Head of caudate nucleus (tissue), 42 donors: ENCODE data around the gene KIAA1958.

Source experiments
- DNase-seq, 42 donors: peaks; one replicate each; pipeline versions ENCODE4 v3.0.0 to v3.0.0-alpha.2; 2020 to 2021; ENCODE audit warnings: mixed read lengths in 7 of 42
- intact Hi-C: fragments of 100-400 bp; cut with DNase I; formaldehyde crosslinking; loops from one replicate; pipeline ENCODE4 v1.15.0; 2022

KIAA1958 gene

DNA sequence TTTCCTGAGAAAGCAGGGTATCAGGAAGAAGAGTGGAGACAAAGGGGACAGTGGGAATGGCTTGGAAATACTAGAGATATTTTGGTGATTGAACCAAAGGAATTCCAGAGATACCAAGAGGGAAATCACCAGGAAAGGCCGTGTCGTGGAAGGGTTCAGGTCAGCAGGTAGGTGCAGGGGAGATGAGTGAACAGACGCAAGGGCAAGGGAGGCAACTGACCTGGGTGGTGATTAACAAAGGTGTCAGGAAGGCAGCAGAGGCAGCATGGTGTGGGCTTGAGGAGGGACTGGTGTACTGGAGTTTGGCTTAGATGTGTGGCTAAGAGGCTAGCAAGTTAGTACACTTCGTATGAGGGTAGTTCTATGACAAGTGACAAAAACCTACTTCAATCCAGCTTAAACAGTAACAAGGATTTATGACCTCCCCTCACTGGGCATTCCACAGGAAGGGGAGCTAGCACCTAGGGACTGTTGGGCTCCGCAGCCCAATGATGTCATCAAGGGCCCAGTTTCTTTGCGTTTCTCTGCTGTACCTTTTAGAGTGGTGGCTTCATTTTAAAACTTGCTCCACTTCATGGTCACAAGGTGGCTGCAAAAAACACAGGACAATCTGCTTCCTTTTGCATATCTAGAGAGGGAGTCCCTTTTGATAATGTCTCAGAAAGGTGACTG is 194.2 kb downstream of the KIAA1958 start:
- intact Hi-C loops = no loop called here

DNA sequence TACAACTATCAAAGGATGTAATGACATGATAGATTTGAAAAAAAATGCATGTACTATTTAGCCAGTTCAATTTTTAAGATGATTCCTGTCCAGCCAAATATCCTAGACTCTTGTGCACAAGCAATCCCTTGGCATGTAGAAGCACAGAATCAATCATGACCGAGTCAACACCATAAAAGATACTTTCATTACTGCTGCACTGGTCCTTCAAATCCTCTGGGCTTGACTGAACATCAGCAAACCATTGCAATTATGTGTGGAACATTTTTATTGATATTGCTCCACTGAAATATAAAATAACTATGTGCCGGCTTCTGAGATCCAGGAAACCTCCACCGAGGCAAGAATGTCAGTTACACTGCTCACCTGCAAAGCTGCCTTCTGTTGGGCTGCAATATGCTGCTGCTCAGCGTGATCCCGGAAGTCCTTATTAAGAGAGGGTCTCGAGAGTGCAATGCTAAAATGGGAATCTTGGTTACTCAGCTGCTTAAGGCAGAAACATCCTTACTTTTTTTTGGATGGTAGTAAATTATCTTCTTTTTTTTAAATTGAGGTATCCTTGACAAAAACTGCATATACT is 202.6 kb downstream of the KIAA1958 start:
- intact Hi-C loops = no loop called here
- DNase-seq = no peak

More for the DNA sequence above, 194.2 kb downstream of the KIAA1958 start:
- DNase-seq = no peak

DNA sequence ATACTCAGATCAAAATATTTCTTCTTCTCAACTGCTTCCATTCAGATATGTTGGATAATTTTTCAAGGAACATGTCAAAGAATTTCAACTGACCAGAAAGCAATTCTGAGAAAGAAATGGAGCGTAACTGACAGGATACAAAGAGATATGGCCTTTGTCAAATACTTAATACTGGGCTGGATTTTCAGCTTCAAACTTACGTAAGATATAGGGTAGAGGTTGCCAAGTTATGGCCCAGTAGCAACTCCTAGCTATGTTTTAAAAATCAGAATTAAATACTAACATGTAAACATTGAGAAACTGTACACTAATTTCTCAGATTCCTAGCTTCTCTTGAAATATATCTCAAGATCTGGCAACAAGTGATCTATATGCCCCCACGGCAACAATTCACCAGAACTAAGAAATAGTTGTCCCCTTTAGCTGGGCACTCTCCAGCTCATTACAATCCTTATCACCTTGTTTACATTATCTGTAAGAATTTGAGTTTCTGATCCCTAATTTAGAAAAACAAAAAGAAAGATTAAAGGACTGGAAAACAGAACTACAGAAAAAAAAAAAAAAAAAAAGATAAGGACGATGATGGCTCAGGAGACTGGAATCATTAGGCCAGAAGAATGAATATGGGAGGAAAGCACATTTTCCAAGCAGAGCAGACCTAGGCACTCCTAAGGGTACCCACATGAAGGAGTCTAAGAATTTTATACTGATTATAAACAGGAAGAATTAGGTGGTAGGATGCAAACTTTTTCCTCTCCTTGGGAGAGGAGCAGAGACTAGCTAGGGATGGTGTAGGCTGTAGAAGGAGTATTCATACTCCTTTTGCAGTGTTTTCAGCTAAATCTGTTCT is 208.3 kb downstream of the KIAA1958 start:
- intact Hi-C loops = no loop called here
- DNase-seq = no peak

DNA sequence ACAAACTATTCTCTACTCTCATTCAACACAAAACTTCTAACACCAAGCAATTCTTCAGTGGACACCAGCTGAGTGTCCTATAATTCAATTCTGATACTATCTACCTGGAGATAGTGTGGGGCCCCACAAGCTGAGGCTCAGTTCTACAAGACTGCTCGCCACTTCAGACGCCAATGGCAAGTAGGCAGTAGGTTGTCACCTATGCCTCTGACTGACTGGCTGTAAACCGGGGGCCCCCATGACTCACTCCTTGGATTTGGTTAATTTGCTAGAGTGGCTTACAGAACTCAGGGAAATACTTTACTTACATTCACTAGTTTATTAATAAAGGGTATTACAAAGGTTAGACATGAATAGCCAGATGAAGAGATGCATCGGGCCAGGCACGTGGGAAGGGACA is 209.8 kb downstream of the KIAA1958 start:
- intact Hi-C loops = no loop called here
- no peak for DNase-seq

DNA sequence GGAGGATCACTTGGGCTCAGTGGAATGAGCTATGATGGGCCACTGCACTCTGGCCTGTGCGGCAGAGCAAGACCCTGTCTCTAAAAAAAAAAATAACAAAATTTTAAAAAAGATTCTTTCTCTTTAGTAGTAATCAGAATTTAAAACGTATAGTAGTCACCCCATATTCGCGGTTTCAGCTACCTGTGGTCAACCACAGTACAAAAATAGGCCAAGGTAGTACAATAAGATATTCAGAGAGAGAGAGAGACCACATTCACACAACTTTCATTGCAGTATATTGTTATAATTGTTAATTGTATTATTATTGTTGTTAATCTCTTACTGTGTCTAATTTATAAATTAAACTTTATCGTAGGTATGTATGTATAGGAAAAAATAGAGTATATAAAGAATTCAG is 212.6 kb downstream of the KIAA1958 start:
- DNase-seq = no peak
- intact Hi-C loops = no loop called here

DNA sequence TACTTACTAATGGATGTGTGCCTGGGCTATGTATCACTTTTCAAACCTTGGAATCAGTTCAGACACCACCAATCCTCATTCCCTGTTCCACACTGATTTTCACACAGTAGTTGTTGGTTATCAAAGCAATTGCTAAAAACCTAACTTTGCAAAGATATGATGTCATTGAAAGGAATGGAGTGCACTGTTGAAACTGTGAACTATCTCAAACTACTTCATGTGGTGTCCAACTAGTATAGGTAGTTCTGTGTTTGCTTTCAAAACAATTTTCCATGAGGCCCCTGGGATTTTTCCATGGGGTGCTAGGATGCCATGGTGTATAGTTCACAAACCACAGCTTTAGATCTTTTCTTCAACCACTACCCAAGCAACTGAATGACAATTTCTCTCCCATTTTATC is 213.5 kb downstream of the KIAA1958 start:
- intact Hi-C loops = no loop called here

DNA sequence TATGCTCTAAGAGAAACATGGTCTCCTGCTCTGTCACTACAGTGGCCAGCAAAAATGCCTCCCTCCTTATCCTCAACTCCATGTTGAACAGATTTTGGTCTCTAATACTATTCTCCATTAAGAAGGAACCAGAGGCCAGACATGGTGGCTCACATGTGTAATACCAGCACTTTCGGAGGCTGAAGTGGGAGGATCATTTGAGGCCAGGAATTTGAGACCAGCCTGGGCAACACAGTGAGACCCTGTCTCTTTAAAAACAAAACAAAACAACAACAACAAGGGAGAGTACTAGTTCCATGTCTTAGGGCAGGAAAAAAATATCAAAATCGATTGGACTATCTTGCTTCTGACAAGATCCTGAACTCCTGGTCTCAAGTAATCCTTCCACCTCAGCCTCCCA is 216.7 kb downstream of the KIAA1958 start:
- intact Hi-C loops = no loop called here

More for the DNA sequence above, 213.5 kb downstream of the KIAA1958 start:
- DNase-seq = no peak

DNA sequence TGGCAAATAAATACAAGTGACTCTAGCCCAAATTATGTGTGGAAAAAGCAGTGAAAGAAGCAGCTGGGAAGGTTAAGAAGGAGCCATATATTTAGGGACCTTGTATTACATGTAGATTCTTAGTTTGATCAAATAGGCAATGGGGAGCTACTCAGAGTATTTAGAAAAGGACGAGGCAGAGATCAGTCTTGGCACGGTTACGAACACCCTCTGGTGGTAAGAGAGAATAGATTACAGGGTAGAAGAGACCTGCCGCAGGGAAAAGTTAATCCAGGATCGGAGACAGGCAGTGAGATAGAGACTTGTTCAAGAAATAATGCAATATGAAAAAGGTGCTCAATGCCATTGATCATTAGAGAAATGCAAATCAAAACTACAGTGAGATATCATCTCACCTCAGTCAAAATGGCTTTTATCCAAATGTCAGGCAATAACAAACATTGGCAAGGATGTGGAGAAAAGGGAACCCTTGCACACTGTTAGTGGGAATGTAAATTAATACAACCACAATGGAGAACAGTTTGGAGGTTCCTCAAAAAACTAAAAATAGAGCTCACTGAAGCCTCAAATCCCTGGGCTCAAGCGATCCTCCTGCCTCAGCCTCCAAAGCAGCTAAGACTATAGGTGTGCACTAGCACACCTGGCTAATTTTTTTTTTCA is 219.3 kb downstream of the KIAA1958 start:
- DNase-seq = peak in 32 of 42 donors; percentile 10 to 79 (median 52)
- intact Hi-C loops = no loop called here

More for the DNA sequence above, 216.7 kb downstream of the KIAA1958 start:
- no peak for DNase-seq

DNA sequence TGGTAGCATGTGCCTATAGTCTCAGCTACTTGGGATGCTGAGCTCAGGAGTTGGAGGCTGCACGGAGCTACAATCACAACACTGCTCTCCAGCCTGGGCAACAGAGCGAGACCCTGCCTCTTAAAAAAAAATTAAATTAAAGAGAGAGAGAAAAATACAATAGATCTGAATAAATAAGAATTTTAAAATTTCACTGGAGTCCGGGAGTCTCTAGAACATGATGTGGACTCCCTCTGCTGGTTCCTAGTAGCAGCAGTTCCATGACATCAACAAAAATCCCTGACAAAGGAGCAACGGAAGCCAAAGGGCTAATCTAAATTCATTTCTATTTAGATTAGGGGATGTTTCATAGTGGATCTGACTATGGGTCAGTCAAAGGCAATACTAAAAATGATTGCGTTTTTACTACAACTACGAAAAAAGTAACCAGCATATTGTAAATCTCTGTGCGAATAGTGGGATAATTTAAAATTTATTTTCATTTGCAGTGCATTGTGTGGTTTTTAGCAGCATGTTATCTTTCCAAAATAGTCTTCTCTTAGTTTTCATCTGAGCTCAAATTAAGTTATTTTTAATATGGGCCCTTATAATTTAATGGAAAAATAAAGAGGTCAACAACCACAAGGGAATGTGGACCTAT is 224.5 kb downstream of the KIAA1958 start:
- DNase-seq = peak in 26 of 42 donors; percentile 13 to 74 (median 42)
- intact Hi-C loops = loop anchor here (10.0 kb wide), 2 partner anchors 84 to 616 kb away; no protein-coding TSS in a partner anchor

DNA sequence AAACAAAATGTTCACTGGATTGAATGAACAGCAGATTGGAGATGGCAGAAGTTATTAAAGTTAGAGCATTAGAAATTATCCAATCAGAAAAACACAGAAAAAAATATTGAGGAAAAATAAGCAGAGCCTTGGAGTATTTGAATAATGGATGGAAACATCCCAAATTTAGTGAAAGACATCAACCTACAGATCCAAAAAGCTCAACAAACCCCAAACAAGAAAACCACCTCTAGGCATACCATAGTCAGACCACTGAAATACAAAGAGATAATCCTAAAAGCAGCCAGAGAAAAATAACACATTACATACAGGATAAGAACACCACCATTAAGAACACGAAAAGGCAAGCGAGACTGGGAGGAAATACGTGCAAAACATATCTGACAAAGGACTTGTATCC is 226.1 kb downstream of the KIAA1958 start:
- no peak for DNase-seq
- intact Hi-C loops = loop anchor here (10.0 kb wide), 2 partner anchors 82 to 618 kb away; no protein-coding TSS in a partner anchor

DNA sequence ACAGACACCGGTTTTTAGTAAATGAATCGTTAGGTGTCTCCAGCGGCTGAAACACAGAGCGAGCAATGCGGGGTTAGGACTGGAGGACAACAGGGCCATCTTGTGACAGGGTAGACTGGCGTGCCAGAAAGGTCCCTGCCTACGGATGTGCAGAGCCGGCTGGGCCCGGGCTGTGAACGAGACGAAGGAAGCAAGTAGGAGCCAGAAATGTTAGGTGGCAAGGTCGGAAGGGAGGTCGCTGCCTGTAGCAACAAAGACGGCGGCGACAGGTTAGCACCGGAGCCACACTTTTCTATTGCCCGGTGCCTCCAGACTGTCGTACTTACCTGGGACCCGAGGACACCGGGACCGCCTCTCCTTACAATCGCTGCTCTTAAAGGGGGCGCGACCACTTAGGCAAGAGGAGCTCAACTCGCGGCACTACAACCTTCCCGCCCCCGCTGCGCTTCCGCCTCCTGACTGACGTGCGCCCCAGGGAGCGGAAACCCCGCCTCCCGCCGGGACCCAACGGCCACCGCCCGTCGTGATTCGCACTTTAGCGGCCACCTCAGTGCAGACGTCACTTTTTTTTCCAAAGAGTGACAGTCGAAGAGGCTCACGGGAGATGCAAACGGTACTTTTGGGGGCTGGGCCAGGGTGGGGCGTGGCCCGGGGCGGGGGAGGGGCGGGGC is 231.2 kb downstream of the KIAA1958 start, which contains the start of gene INIP:
TSS of gene INIP (minus strand) at position 457 of the 671 bp plus-strand sequence. CDS start 1,632 bp downstream, outside the sequence.
- intact Hi-C loops = loop anchor here (2.0 to 10.0 kb wide), 4 partner anchors 33 to 623 kb away; partner anchors contain the start of genes HSDL2 and SNX30
- peak; percentile 95 to 99 (median 98) for DNase-seq
